Muscle layer of colon (tissue), 2 donors: ENCODE data around the gene LSAMP.

Source experiments
- H3K27ac ChIP-seq: one replicate; pipeline ENCODE4 v1.7.0; 2013; ENCODE audit warnings: low read depth, mild to moderate bottlenecking, low read length, moderate library complexity
- H3K27me3 ChIP-seq, 2 donors: one replicate each; pipeline ENCODE4 v1.7.0; 2013; ENCODE audit warnings: low read length in 2 of 2, mild to moderate bottlenecking in 2 of 2; ENCODE audit not compliant: insufficient read depth in 2 of 2, control insufficient read depth in 1 of 2
- H3K36me3 ChIP-seq: one replicate; pipeline ENCODE4 v1.7.0; 2013; ENCODE audit warnings: mild to moderate bottlenecking, low read length; ENCODE audit not compliant: insufficient read depth
- H3K4me1 ChIP-seq: one replicate; pipeline ENCODE4 v1.7.0; 2013; ENCODE audit warnings: mild to moderate bottlenecking, low read length; ENCODE audit not compliant: insufficient read depth
- H3K4me3 ChIP-seq, 2 donors: one replicate each; pipeline ENCODE4 v1.7.0; 2013; ENCODE audit warnings: low read length in 2 of 2, low read depth in 1 of 2, mild to moderate bottlenecking in 1 of 2, moderate library complexity in 1 of 2
- H3K9ac ChIP-seq: one replicate; pipeline ENCODE4 v1.7.0; 2013; ENCODE audit warnings: low read length
- H3K9me3 ChIP-seq: one replicate; pipeline ENCODE4 v1.7.0; 2013; ENCODE audit warnings: mild to moderate bottlenecking, low read length
- donor health status: abdominal sarcoma.
- donor health status: Adenocarcinoma of cecum.

Gene LSAMP

DNA sequence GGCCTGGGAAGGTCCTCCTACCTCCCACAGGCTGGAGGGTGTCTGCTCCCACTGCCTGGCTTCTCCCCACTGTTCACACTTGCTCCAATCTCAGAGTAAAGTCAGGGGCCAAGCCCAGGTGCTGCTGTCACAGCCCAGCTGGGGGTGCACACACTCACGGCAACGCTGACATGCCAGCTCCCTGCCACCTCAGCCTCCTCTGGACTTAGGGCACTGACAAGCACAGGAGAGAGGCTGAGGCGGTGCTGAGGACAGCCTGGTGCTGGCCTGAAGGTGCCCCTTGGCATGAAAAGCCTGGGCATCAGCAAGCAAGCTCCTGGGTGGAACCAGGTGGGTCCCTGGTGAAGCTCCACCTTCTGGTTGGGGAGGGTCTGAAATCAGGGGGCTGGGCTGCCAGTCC, 53.0 kb downstream of the LSAMP start:
- Histone ChIP-seq H3K4me3 (no peak overlapping the region), H3K9me3 (no peaks in the 10 kb centered on the region), H3K9ac (no peak overlapping the region), H3K4me1 (peaks cover 14% of the 10 kb centered on the region), H3K36me3 (no peaks in the 10 kb centered on the region), H3K27ac (no peak overlapping the region), H3K27me3 (no peaks in the 10 kb centered on the region)

DNA sequence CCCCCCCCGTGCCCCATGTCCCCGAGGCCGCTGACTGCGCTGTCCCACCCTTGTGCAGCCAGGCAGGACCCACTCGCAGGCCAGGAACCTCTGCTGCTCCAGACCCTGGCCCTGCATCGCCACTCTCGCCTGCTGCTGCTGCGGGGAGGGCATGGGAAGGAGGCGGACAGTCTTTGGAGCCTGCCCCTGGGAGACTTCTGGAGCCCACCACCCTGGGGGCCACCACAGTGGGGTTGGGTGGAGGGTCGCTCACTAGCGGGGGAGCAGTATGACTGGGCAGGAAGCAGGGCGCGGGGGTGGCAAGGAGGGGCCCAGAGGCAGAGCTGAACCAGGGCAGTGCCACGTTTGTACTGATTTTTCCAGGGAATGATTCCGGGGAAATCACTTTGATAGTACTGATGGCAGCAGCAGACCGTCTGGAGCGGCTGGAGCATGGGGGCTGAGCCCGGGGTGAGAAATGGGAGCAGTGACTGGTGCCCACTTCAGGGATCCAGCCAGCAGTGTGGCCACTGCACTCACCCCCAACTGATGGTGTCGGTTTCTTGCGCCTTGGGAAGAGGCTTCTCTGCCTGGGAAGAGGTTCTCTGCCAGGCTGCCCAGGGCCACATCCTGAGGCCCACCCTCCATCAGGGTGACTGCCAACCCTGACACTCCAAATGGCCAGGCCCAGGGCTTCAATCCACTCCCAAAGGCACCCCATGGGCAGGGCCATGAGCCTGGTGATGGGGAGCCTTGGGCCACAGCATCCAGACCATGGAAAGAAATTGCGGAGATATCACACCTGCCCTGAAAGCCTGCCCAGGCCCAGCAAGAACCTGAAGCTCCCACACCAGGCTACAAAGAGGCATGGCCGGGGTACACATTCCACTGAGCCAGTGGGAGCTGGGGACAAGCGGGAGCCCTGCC, 53.7 kb downstream of the LSAMP start:
- Histone ChIP-seq H3K27me3 (no peaks in the 10 kb centered on the region), H3K9me3 (no peaks in the 10 kb centered on the region), H3K4me3 (no peak overlapping the region), H3K36me3 (no peaks in the 10 kb centered on the region), H3K4me1 (peaks cover 14% of the 10 kb centered on the region), H3K27ac (no peak overlapping the region), H3K9ac (no peak overlapping the region)

DNA sequence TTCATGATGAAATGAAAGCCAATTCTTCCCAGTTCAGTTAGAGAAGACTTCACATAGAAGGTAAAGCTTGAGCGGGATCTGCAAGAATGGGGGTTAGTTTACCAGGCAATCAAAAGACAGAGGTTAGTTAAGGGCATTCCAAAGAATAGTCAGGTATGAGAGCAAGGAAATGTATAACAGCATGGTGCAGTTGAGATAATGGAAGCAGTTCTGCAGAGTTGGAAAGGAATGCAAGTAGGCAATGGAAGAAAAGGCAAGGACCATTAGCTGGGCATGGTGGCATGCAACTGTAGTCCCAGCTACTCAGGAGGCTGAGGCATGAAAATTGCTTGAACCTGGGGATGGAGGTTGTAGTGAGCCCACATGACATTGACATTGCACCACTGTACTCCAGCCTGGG, 55.0 kb downstream of the LSAMP start:
- no peak overlapping the region for H3K27ac ChIP-seq
- H3K27me3 ChIP-seq, result no peaks in the 10 kb centered on the region
- no peak overlapping the region for H3K9ac ChIP-seq
- no peak overlapping the region for H3K4me3 ChIP-seq
- no peaks in the 10 kb centered on the region for H3K36me3 ChIP-seq
- no peaks in the 10 kb centered on the region for H3K9me3 ChIP-seq
- H3K4me1 ChIP-seq, result peaks cover 14% of the 10 kb centered on the region

DNA sequence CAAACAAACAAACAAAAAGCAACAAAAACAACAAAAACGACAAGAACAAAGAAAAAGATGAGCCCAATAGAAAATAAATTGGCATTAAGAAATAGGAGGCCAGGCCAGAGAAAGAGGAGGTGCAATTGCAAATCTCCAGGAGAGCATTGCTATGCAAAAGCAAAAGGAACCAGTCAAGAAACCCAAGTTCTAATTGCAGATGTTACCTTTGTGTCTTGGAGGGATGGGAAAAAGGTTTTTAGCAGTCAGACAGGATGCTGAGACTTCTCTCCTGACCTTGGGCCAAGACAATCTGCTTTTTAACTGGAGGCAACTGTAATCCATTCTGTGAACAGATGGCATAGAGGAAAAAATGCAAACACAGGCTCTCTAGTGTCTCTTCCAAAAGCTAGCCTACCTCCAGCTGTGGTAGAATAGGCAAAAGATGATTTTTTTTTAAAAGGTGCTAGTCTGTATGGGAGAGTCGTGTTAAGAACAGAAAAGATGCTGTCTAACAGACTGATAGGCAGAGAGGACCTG, 56.4 kb downstream of the LSAMP start:
- no peak overlapping the region for H3K27ac ChIP-seq
- no peaks in the 10 kb centered on the region for H3K27me3 ChIP-seq
- H3K36me3 ChIP-seq, result no peaks in the 10 kb centered on the region
- no peaks in the 10 kb centered on the region for H3K9me3 ChIP-seq
- peaks cover 14% of the 10 kb centered on the region for H3K4me1 ChIP-seq
- no peak overlapping the region for H3K4me3 ChIP-seq
- no peak overlapping the region for H3K9ac ChIP-seq

DNA sequence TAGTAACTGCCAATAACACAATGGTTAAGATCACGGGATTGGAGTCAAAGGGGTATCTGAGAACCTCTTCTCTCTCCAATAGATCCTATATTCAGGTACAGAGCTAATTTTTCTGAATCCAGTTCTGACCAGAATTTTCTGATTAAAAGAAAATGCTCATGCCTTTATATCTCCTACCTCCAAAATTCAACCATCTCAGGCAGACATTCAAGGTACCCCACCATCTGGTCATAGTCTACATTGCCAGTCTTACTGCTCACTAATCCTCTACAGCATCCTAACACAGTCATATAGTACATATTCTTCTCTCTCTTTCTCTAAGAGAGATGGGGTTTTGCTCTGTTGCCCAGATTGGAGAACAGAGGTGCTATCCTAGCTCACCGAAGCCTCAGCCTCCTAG, 59.1 kb downstream of the LSAMP start:
- no peak overlapping the region for H3K27ac ChIP-seq
- peaks cover 14% of the 10 kb centered on the region for H3K4me1 ChIP-seq
- H3K36me3 ChIP-seq, result no peaks in the 10 kb centered on the region
- H3K4me3 ChIP-seq, result no peak overlapping the region
- H3K9ac ChIP-seq, result no peak overlapping the region
- no peaks in the 10 kb centered on the region for H3K27me3 ChIP-seq
- no peaks in the 10 kb centered on the region for H3K9me3 ChIP-seq

DNA sequence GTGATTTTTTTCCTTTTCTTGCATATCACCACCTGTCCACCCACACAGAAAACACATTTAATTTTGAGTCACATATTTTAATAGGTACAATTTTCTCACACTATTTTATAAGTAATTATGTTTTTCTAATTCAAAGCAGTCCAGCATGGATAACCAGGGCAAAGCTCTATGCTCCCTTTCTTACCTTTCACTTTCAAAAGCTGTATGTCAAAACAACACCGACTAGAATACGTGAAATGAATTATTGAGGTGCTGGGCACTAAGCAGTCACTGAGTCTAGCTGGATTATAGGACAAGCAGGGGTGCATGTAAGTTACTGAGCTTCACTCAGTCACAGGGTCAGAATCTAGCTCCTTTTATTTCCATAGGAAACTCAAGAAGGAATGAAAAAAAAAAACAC, 60.6 kb downstream of the LSAMP start:
- H3K27ac ChIP-seq, result no peak overlapping the region
- H3K36me3 ChIP-seq, result no peaks in the 10 kb centered on the region
- H3K27me3 ChIP-seq, result no peaks in the 10 kb centered on the region
- no peaks in the 10 kb centered on the region for H3K9me3 ChIP-seq
- no peak overlapping the region for H3K4me3 ChIP-seq
- H3K9ac ChIP-seq, result no peak overlapping the region
- peaks cover 14% of the 10 kb centered on the region for H3K4me1 ChIP-seq

DNA sequence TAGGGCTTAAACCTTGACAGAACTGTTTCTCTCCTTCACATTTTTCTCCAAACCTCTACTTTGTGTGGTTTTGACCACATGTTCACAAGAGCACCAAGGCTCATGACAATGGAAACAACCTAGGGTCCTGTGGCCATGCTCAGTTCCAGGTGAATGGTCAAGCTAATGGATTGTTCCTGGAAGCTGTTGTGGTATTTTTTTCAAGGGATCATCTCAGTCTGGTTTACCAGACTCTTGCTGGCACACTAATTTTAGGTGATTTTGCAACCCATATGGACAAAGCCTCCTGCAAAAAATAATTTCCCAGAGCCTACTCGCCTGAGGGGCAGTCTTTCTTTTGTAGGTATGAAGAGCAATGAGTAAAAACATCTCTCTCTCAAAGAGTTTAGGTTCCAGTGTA, 67.2 kb downstream of the LSAMP start:
- H3K27me3 ChIP-seq, result no peaks in the 10 kb centered on the region
- H3K9me3 ChIP-seq, result no peaks in the 10 kb centered on the region
- H3K4me1 ChIP-seq, result peaks cover 5% of the 10 kb centered on the region
- no peak overlapping the region for H3K27ac ChIP-seq
- H3K4me3 ChIP-seq, result no peak overlapping the region
- no peak overlapping the region for H3K9ac ChIP-seq
- H3K36me3 ChIP-seq, result no peaks in the 10 kb centered on the region

DNA sequence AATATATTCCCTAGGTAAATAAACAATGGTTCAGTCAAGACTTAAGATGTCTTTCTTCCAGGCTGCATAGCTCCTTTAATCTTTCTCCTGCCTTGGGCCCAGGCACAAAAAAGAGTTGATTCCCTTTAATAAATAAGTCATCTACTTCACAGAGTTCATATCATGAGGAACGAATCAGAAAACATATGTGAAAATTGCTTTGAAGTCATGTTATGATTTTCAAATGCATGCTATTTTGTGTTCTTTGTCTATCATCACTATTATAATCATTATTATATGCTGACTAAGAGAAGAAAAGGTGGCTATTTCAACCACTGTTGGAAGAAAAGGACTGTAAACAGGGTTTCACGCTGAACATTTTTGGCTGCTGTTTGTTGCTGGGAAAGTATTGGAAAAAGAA, 70.4 kb downstream of the LSAMP start:
- H3K27ac ChIP-seq, result no peak overlapping the region
- H3K27me3 ChIP-seq, result no peaks in the 10 kb centered on the region
- H3K4me1 ChIP-seq, result peaks cover 5% of the 10 kb centered on the region
- no peak overlapping the region for H3K9ac ChIP-seq
- no peak overlapping the region for H3K4me3 ChIP-seq
- no peaks in the 10 kb centered on the region for H3K36me3 ChIP-seq
- no peaks in the 10 kb centered on the region for H3K9me3 ChIP-seq

DNA sequence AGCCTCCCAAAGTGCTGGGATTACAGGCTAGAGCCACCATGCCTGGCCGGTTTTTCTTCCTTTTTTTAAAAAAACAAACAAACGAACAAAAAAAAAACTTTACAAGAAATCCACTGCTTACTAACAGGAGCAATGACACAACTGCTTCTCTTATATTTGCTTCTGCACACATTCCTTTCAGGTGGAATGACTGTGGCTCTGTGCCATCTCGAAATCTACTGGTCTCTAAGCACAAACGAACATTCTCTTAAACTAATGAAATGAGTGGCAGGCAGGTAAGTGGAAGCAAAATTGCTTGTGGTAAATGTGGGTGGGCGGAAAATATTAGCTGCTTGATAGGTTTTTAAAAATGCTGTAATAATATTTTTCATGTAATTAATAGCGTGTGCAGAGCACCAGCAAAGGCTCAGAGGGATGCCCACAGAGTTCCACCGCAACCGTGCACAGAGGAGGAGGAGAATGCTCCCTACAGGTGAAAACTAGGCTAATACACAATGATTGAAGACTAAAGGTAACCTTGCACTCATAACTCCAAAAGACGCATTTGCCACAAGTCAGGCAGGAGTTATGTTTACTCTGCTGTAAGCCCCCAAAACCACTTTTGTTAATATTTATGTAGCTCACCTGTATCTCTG, 77.4 kb downstream of the LSAMP start:
- Histone ChIP-seq H3K27me3 (no peaks in the 10 kb centered on the region), H3K36me3 (no peaks in the 10 kb centered on the region), H3K4me1 (peaks cover 14% of the 10 kb centered on the region), H3K9me3 (no peaks in the 10 kb centered on the region), H3K27ac (no peak overlapping the region), H3K9ac (no peak overlapping the region), H3K4me3 (no peak overlapping the region)

DNA sequence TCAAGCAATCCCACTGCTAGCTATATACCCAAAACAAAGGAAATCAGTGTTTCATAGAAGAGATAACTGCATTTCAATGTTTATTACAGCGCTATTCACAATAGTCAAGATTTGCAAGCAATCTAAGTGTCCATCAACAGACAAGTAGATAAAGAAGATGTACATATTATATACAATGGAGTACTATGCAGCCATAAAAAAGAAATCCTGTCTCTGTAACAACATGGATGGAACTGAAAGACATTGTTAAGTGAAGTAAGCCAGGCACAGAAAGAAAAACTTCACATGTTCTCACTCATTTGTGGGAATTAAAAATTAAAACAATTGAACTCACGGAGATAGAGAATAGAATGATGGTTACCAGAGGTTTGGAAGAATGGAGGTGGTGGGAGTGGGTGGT, 89.2 kb downstream of the LSAMP start:
- H3K9me3 ChIP-seq, result no peaks in the 10 kb centered on the region
- H3K9ac ChIP-seq, result no peak overlapping the region
- H3K4me3 ChIP-seq, result no peak overlapping the region
- no peak overlapping the region for H3K27ac ChIP-seq
- no peaks in the 10 kb centered on the region for H3K36me3 ChIP-seq
- H3K27me3 ChIP-seq, result no peaks in the 10 kb centered on the region
- H3K4me1 ChIP-seq, result peaks cover 14% of the 10 kb centered on the region

DNA sequence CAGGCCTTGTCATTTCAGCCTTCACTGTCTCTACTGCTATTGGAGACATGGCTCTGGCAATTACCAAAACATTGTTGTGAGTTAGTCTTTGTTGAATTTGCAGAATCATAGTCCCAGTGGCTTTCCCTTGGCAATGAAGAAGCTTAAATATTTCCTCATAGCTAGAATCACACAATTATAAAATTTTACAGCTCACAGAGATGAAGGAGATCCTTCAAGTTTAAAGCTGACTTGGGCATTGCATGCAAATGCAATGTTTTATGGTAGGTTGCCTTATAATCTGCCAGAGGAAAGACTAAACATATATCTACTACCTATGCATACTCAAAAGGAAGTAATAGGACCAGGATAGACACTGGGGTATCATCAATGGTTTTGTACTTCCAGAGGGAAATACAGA, 90.9 kb downstream of the LSAMP start:
- no peak overlapping the region for H3K9ac ChIP-seq
- H3K4me3 ChIP-seq, result no peak overlapping the region
- no peak overlapping the region for H3K27ac ChIP-seq
- H3K36me3 ChIP-seq, result no peaks in the 10 kb centered on the region
- H3K9me3 ChIP-seq, result no peaks in the 10 kb centered on the region
- peaks cover 21% of the 10 kb centered on the region for H3K4me1 ChIP-seq
- no peaks in the 10 kb centered on the region for H3K27me3 ChIP-seq
